MM.1S (cell line): ENCODE measurements around the gene LRP5.

Source experiments
- DNase-seq: peaks from one replicate; pipeline ENCODE4 v3.0.0-alpha.2; 2015
- H2AFZ ChIP-seq: fragments of 300-600 bp; sonication (generic); 2 replicates; pipeline ENCODE4 v1.6.0; 2016; ENCODE audit warnings: antibody characterized with exemption, low read length
- H3F3A ChIP-seq: fragments of 300-600 bp; sonication (generic); 2 replicates; pipeline ENCODE4 v1.6.1; 2016; ENCODE audit warnings: mild to moderate bottlenecking, antibody characterized with exemption, low read length, moderate library complexity, mixed read lengths; ENCODE audit not compliant: insufficient read depth
- H3K27ac ChIP-seq: fragments of 300-600 bp; sonication (generic); 2 replicates; pipeline ENCODE4 v1.5.1; 2016; ENCODE audit warnings: mild to moderate bottlenecking, low read length
- H3K27me3 ChIP-seq: fragments of 300-600 bp; sonication (generic); replicated peaks from 2 replicates; pipeline ENCODE4 v1.6.0; 2016; ENCODE audit warnings: low read length; ENCODE audit not compliant: insufficient read depth
- H3K36me3 ChIP-seq: fragments of 300-600 bp; sonication (generic); replicated peaks from 2 replicates; pipeline ENCODE4 v1.6.1; 2016; ENCODE audit warnings: mild to moderate bottlenecking, low read length, mixed read lengths; ENCODE audit not compliant: insufficient read depth
- H3K4me1 ChIP-seq: fragments of 300-600 bp; sonication (generic); 2 replicates; pipeline ENCODE4 v1.6.1; 2016; ENCODE audit warnings: low read length, mixed read lengths
- H3K4me2 ChIP-seq: fragments of 300-600 bp; sonication (generic); 2 replicates; pipeline ENCODE4 v1.6.0; 2016; ENCODE audit warnings: low read depth, low read length
- H3K4me3 ChIP-seq: fragments of 300-600 bp; sonication (generic); 2 replicates; pipeline ENCODE4 v1.5.1; 2016; ENCODE audit warnings: low read length, mixed read lengths
- H3K79me2 ChIP-seq: fragments of 300-600 bp; sonication (generic); 2 replicates; pipeline ENCODE4 v1.6.1; 2016; ENCODE audit warnings: mixed run types, low read length, mixed read lengths
- H3K9ac ChIP-seq: fragments of 300-600 bp; sonication (generic); 2 replicates; pipeline ENCODE4 v1.6.1; 2016; ENCODE audit warnings: low read length, mixed read lengths
- H3K9me2 ChIP-seq: fragments of 300-600 bp; sonication (generic); replicated peaks from 2 replicates; pipeline ENCODE4 v1.6.1; 2016; ENCODE audit warnings: mild to moderate bottlenecking, low read length, mixed read lengths; ENCODE audit not compliant: insufficient read depth
- H3K9me3 ChIP-seq: fragments of 300-600 bp; sonication (generic); replicated peaks from 2 replicates; pipeline ENCODE4 v1.6.1; 2016; ENCODE audit warnings: mild to moderate bottlenecking, low read length, mixed read lengths; ENCODE audit not compliant: insufficient read depth
- H4K20me1 ChIP-seq: fragments of 300-600 bp; sonication (generic); 2 replicates; pipeline ENCODE4 v1.6.1; 2016; ENCODE audit warnings: mild to moderate bottlenecking, low read length, moderate library complexity, mixed read lengths; ENCODE audit not compliant: insufficient read depth
- EZH2 ChIP-seq: fragments of 300-600 bp; sonication (generic); optimal IDR thresholded peaks from 2 replicates; pipeline ENCODE3; 2017; ENCODE audit warnings: low read depth, mild to moderate bottlenecking, antibody characterized with exemption, low read length, mixed read lengths
- EZH2phosphoT487 ChIP-seq: fragments of 300-600 bp; sonication (generic); IDR thresholded peaks from 2 replicates; pipeline ENCODE4 v1.6.1; 2018; ENCODE audit warnings: antibody characterized with exemption, low read length
- TF ChIP-seq, protein P1 (sequence below): fragments of 300-600 bp; sonication (generic); IDR thresholded peaks from 2 replicates; pipeline ENCODE4 v1.5.1; 2016; ENCODE audit warnings: antibody characterized with exemption, low read length, mixed read lengths

Gene LRP5

GRCh38 chr11:68328374-68329091, 16.1 kb downstream of the LRP5 start:
- Histone ChIP-seq H3K9ac (no peak overlapping the region), H2AFZ (no peak overlapping the region), H3K27ac (no peak overlapping the region), H3K9me2 (no peaks in the 10 kb centered on the region), H3K4me1 (no peaks in the 10 kb centered on the region), H3K36me3 (no peaks in the 10 kb centered on the region), H3K79me2 (no peaks in the 10 kb centered on the region), H3F3A (no peaks in the 10 kb centered on the region), H3K9me3 (no peaks in the 10 kb centered on the region), H4K20me1 (no peaks in the 10 kb centered on the region), H3K4me2 (no peak overlapping the region), H3K4me3 (no peak overlapping the region), H3K27me3 (no peaks in the 10 kb centered on the region)
- DNase-seq = no peak
- TF ChIP-seq, protein P1, sequence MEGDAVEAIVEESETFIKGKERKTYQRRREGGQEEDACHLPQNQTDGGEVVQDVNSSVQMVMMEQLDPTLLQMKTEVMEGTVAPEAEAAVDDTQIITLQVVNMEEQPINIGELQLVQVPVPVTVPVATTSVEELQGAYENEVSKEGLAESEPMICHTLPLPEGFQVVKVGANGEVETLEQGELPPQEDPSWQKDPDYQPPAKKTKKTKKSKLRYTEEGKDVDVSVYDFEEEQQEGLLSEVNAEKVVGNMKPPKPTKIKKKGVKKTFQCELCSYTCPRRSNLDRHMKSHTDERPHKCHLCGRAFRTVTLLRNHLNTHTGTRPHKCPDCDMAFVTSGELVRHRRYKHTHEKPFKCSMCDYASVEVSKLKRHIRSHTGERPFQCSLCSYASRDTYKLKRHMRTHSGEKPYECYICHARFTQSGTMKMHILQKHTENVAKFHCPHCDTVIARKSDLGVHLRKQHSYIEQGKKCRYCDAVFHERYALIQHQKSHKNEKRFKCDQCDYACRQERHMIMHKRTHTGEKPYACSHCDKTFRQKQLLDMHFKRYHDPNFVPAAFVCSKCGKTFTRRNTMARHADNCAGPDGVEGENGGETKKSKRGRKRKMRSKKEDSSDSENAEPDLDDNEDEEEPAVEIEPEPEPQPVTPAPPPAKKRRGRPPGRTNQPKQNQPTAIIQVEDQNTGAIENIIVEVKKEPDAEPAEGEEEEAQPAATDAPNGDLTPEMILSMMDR = no peak
- TF ChIP-seq EZH2 = no peak
- TF ChIP-seq EZH2phosphoT487 = no peak

- no peak for DNase-seq
- Histone ChIP-seq H2AFZ (no peak overlapping the region), H3K4me3 (no peak overlapping the region), H3K9ac (no peak overlapping the region), H3F3A (no peaks in the 10 kb centered on the region), H3K9me2 (no peaks in the 10 kb centered on the region), H4K20me1 (no peaks in the 10 kb centered on the region), H3K79me2 (no peaks in the 10 kb centered on the region), H3K27ac (no peak overlapping the region), H3K27me3 (no peaks in the 10 kb centered on the region), H3K4me1 (no peaks in the 10 kb centered on the region), H3K9me3 (no peaks in the 10 kb centered on the region), H3K4me2 (no peak overlapping the region), H3K36me3 (no peaks in the 10 kb centered on the region)
- TF ChIP-seq, protein P1 = no peak
- TF ChIP-seq EZH2phosphoT487 (no peak), EZH2 (no peak)
Measured at GRCh38 chr11:68329536-68329935, 17.1 kb downstream of the LRP5 start.

- H3K4me3 ChIP-seq = no peak overlapping the region
- no peaks in the 10 kb centered on the region for H3K4me1 ChIP-seq
- no peak for TF ChIP-seq EZH2
Measured at GRCh38 chr11:68329978-68330699, 17.7 kb downstream of the LRP5 start.

More at GRCh38 chr11:68329978-68330699, 17.7 kb downstream of the LRP5 start:
- Histone ChIP-seq H3F3A (no peaks in the 10 kb centered on the region), H2AFZ (no peak overlapping the region), H3K79me2 (no peaks in the 10 kb centered on the region), H3K27me3 (no peaks in the 10 kb centered on the region), H3K9ac (no peak overlapping the region), H3K4me2 (no peak overlapping the region), H3K9me2 (no peaks in the 10 kb centered on the region), H3K9me3 (no peaks in the 10 kb centered on the region), H4K20me1 (no peaks in the 10 kb centered on the region), H3K27ac (no peak overlapping the region), H3K36me3 (no peaks in the 10 kb centered on the region)
- DNase-seq = no peak
